Mammary epithelial cell (primary cell): ENCODE measurements around the gene FBLN7.

ENCODE experiments used
- CTCF ChIP-seq, 2 donors: IDR thresholded peaks in 1 of 2; conservative IDR thresholded peaks in 1 of 2; 2 replicates each; pipeline ENCODE4 v1.5.1; 2011 to 2012; ENCODE audit warnings: inconsistent platforms in 2 of 2, low read length in 2 of 2, mild to moderate bottlenecking in 2 of 2, control low read depth in 1 of 2, low read depth in 1 of 2; ENCODE audit not compliant: insufficient read depth in 1 of 2; ENCODE audit errors: extremely low read depth in 1 of 2
- EZH2 ChIP-seq: IDR thresholded peaks from 2 replicates; pipeline ENCODE4 v1.6.1; 2012; ENCODE audit warnings: low read length, inconsistent platforms, borderline replicate concordance

GRCh38 chr2:112220831-112221230 lies 82.6 kb downstream of the FBLN7 start:
- no peak for TF ChIP-seq CTCF (conservative IDR thresholded peaks at IDR 0.05 in 1 of 2, IDR thresholded peaks at IDR 0.05 in 1 of 2; ENCODE audit: extremely low read depth in 1 of 2, insufficient read depth in 1 of 2, low read depth in 1 of 2, low read length in 2 of 2)
- no peak for TF ChIP-seq EZH2
